Measurements from ENCODE around the gene SNORC.

GRCh38 chr2:232900811-232901735 lies 31.0 kb downstream of the SNORC start:
- TF ChIP-seq, protein P1, sequence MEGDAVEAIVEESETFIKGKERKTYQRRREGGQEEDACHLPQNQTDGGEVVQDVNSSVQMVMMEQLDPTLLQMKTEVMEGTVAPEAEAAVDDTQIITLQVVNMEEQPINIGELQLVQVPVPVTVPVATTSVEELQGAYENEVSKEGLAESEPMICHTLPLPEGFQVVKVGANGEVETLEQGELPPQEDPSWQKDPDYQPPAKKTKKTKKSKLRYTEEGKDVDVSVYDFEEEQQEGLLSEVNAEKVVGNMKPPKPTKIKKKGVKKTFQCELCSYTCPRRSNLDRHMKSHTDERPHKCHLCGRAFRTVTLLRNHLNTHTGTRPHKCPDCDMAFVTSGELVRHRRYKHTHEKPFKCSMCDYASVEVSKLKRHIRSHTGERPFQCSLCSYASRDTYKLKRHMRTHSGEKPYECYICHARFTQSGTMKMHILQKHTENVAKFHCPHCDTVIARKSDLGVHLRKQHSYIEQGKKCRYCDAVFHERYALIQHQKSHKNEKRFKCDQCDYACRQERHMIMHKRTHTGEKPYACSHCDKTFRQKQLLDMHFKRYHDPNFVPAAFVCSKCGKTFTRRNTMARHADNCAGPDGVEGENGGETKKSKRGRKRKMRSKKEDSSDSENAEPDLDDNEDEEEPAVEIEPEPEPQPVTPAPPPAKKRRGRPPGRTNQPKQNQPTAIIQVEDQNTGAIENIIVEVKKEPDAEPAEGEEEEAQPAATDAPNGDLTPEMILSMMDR (IDR thresholded peaks at IDR 0.05): no peak
- no peak for TF ChIP-seq EP300 (IDR thresholded peaks at IDR 0.05)

Measured in tibial nerve (tissue), 4 donors.